GM19025 (cell line): Measurements from ENCODE around the gene MYD88.

Experiments
- ATAC-seq: cut with Tn5 transposase; IDR thresholded peaks from one replicate; pipeline ENCODE4 v1.9.1; 2021; ENCODE audit warnings: mild to moderate bottlenecking, low read depth, moderate library complexity; ENCODE audit not compliant: unreplicated experiment

Gene MYD88

DNA sequence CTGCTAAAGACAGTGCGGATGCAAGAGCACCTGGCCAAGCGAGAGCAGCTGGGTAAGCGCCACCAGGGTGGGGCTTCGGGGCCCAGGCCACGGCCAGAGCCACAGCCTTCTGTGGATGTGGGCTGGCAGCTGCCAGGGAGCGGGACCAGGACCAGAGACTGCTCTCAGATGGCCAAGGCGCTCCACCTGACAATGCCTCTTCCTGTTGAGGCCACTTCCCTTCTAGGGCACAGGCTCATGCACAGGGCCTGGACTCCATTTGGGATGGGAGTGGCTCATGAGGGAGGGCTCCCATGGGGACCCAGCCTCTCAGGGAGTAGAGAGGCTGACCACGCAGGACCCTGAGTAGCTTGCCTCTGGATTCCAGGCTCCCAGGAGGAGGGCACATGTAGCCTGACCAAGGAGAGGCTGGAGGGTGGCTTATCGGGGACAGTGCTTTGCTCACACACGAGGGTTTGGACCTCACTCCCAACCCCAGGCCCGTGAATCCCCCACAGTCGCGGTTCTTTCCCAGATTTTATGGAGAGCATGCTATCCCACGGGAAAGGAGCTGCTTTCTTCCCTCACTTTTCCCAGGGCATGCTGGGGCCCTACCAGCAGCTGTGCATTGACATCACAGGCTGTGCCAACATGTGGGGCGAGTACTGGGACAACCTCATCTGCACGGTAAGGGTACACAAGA lies 26.6 kb upstream of the MYD88 start:
- ATAC-seq: no peak

DNA sequence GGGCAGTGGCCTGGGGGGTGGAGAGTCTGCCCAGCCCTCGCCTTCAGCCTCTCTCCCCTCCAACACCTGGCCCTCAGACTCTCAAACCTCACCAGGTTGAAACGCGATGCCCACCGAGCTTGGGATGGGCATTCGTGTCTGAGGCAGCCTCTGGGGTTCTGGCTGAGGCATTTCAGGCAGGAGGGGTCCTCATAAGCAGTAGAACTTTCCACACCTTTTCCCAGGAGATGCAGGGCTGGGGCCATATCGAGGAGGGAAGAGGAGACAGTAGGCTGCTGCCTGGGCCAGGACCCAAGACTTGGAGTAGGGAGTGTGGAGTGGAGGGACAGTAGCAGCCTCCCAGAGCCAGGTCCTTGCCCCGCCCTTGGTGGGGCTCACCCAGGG lies 26.1 kb upstream of the MYD88 start:
- ATAC-seq: no peak

DNA sequence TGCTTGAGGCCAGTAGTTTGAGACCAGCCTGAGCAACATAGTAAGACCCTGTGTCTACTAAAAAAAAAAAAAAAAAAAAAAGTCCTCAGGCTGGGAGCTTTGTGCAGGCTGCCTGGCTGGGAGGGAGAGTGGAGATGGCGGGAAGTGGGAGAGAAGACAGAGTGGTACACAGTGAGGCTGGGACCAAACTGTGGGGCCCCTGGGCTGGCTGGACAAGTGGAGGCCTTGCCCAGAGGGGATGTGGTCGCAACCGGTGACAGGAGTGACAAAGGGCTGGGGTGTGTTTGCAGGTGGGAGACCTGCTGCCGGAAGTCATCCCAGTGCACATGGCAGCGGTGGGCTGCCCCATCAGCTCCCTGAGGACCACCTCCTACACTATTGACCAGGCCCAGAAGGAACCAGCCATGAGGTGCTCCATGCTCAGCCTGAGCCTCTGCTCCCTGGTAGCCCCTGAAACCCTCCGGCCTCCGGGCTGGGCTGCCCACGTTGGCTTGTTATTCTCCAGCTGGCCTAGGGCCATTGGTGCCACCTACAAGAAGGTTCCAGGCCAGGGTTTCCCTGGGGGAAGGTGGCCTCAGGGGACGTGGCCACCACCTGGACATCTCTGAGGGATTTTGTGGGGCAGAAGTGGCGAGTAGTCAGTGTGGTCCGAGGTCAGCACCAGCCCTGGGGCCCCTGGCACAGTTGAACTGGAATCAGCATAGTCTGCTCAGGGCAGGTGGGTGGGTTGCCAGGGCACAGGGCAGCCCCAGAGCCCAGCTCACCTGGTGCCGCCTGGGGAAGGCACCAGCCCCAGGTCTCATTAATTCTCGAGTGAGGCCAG lies 24.2 kb upstream of the MYD88 start:
- no peak for ATAC-seq

DNA sequence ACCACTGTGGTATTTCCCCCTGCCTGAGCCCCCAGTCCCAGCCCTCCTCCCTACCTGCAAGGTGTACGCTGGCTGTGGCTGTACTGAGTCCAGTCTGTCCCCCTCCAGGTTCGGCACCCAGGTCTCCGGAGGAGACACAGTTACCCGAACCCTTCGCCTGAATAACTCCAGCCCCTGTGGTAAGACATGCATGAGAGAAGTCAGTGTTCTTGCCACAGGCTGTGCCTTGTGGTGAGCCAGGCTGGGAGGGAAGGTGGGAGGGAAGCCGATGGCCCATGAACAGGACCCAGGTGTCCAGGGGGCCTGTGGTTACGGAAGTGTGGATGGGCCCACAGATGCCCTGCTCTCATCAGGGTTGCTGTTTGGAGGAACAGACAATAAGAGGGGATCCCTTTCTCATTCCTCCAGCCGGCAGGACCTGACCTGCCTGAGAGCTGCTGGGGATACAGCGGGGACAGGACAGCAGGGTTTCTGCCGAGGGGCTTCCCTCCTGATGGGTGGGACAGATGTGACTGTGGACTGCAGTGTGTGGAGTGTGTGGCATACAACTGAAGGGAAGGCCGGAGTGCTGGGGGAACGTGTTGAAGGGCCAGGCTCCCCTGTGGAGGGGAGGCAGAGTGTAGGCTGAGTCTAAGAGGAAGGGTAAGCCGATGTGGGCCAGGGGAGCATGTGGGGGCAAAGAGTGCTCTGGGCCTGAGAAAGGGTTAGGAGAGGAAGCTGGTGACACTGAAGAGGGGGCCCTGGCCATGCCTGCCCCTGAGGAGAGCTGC lies 23.4 kb upstream of the MYD88 start:
- ATAC-seq: no peak

DNA sequence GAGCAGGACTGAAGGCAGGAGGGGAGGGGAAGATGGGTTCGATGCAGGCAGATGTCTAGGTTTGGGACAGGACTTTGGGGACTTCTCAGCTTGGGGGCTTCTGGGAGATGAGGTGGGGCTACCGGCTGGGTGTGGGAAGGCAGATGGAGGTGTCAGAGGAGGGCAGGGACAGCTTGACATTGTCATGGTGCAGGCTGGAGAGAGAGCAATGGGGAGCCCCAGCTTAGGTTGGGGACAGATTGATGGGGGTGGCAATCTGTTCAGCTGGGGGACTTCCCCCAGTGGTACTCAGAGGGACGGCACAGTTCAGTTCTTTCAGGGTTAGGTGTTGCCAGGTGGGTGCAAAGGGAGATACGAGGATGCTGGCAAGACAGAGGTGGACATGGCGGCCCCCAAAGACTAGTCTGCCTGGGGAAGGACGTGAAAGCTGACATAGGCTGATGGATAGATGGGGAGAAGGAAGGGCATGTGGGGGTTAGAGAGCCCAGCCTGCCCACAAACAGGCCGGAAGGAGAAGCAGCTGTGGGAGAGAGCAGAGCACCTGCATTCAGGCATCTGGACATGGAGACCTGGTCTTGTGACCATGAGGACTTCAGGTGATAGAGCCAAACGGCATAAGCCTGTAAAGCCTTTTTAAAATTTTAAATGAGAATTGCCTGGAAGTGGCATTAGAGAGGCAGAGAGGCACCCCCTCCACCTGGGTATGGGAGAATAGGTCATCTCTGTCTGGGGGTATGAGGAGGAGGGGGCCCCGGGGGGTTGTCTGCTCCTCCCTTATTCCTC lies 22.6 kb upstream of the MYD88 start:
- ATAC-seq: no peak

DNA sequence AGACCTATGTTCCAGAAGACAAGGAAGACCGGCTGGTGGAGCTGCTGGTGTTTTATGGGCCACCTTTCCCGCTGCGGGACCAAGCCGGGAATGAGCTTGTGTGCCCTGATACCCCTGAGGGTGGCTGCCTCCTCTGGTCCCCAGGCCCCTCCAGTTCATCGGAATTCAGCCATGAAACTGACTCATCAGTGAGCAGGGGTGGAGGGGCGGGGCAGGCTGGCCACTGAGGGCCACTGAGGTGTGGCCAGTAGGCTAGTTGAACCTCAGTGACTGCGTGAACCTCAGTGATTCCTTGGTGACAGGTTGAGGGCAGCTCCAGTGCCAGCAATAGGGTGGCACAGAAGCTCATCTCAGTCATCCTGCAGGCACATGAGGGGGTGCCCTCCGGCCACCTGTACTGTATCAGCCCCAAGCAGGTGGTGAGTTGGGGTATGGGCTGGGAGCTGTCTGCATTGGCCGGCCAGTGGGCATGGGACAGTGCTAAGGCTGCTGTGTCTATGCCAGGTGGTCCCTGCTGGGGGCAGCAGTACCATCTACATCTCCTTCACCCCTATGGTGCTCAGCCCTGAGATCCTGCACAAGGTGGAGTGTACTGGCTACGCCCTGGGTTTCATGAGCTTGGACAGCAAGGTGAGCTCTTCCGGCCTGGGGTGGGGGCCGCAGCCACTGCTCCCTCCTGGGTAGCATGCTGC lies 21.8 kb upstream of the MYD88 start:
- ATAC-seq: no peak

DNA sequence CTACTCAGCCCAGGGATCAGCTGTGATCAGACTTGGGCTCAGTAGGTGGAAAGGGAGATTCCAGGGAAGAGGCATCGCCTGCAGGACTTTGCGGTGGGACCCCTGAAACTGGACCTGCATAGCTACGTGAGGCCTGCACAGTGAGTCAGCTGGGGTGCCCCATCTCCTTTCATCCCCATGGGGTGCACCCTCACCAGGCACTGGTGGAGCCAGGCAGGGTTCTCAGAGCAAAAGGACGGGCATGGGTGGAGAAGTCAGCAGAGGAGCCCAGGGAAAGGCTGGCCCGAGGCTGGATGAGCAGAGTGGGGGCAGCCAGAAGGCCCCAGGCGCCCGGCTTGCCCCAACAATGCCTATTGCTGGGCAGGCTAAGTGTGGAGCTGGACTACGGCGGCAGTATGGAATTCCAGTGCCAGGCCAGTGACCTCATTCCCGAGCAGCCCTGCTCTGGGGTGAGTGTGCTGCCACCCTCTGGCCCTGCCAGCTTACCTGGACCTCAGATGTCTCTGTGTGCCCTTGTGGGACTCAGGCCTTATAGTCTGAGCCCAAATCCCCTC lies 21.2 kb upstream of the MYD88 start:
- ATAC-seq: no peak

DNA sequence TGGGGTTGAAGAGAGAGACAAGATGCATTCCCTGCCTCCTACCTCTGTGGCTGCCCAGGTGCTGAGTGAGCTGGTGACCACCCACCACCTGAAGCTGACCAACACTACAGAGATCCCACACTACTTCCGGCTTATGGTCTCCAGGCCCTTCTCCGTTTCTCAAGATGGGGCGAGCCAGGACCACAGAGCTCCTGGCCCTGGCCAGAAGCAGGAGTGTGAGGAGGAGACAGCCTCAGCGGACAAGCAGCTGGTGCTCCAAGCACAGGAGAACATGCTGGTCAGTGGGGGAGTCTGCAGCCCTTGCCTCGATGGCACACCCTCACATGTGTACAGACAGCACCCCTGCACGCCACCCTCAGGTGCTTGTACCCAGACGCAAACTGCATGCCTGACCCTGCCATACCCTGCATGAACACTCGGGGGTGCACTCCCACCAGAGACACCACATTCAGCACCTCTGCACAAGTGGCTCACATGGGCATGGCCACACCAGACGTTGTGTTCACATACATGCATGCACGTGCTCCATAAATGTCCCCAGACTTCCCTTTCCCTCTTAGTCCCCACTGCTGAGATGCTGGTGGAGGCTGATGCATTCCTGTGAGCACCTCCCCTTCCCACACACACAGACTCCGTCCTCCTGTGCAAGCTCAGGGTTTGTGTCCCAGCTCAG lies 20.6 kb upstream of the MYD88 start:
- no peak for ATAC-seq

DNA sequence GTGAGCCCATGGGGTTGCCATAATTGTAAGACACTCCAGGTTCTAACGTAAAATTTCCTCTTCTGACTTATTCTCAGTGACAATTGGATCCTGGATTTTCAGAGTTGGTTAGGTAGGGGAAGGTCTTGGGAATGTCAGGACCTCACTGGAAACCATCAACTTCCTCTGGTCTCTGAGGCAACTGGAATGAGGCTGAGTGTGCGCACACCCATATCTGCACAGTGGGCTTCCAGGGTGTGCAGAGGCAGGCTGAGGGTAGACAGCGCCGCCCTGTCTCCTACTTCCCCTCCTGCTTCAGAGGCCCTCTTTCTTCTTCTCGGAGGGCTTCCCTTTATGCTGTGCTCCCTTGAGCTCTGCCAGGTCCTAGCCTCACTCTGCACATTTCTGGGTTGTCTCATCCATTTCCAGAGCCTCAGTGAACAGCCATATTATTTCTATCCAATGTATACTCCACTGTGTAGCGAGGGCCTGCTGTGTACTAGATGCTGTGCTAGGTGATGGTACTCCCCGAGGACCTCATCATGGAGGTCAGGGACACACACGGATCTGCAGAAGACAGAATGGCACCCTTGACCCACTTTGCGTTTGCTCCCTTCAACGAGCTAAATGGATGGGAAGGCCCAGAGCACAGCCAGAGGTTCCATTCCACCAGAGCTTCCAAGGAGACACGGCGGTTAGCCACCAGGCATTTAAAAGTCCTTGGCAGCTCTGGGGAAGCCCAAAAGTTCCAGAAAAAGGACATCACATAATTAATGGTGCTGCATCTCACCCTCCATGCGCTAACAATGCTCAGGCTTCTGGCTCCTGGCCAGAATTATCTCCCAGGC lies 19.8 kb upstream of the MYD88 start:
- no peak for ATAC-seq

DNA sequence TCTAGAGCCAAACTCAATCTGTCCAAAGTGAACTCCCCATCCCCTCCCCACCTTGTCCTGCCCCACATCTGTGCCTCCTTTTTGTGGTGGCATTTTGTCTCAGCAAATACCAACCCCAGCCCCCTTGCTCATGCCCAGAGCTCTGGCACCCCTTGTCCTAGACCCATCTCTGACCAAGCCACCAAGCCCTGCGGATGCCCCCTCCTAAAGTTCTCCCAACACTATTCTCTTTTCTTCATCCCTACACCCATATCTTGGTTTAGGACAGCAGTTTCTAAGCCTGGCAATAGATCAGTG lies 19.3 kb upstream of the MYD88 start:
- no peak for ATAC-seq

DNA sequence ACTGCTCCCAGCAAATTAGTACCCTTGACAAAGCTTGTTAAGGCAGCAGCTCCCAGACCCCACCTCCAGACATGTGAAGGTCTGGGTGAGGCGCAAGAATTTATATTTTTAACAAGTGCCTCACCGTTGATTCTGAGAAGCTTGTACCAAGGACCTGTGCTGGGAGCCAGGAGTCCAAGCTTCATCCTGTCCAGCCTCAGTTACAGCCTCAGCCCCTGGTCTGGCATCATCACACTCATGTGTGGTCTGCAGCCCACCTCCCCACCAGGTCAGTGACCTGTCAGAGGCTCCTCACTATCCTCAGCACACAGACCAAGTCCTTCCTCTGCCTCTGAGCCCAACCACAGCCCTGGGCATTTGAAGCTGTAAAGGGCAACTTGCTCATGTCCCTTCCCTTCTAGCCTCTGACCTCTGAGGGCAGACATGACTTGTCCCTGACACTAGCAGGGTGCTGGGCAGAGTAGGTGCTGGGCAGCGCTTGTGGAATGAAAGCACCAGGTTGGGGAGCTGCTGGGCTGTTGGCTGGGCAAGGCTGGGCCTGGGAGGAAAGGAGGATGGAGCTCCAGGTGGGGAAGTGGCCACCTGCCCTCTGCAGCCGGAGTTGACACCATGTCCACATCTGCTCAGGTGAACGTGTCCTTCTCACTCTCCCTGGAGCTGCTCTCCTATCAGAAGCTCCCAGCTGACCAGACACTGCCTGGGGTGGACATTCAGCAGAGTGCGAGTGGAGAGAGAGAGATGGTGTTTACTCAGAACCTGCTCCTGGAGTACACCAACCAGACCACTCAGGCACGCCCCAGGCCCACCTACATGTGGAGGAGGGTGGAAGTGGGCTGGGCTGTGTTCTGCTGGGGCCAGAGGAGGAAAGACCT lies 18.4 kb upstream of the MYD88 start:
- no peak for ATAC-seq

DNA sequence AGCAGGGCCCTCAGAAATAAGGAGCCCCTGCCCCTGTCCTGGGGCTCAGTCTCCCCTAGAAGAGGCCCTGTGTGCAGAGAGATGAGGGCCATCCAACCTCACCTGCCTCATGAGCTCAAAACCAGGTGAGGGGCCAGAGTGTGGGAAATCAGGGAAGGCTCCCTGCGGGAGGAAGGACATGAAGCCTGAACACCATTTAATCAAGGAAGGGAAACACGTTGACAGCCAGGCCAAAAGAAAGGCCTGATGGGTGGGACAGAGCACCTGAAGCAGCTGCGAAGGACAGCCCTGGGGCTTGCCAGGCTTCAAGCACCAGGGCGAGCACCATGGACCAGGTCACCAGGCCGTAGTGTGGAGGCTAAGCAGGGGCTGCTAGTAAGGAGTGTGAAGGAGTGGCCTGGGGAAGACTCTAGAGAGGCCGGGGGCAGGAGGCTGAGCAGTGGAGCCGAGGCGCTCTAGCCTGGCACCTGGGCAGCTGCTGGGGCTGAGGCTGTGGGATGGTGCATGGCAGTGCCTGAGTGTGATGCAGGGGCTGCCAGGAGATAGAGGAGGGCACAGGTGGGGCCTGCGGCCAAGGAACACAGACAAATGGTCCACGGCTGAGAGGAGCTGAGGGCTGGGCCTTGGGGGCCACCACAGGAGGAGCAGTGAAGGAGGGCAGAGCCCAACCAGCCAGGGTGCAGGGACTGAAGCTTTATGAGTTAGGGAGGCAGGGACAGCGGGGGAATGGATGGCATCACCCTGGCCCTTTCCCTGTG lies 17.6 kb upstream of the MYD88 start:
- no peak for ATAC-seq

DNA sequence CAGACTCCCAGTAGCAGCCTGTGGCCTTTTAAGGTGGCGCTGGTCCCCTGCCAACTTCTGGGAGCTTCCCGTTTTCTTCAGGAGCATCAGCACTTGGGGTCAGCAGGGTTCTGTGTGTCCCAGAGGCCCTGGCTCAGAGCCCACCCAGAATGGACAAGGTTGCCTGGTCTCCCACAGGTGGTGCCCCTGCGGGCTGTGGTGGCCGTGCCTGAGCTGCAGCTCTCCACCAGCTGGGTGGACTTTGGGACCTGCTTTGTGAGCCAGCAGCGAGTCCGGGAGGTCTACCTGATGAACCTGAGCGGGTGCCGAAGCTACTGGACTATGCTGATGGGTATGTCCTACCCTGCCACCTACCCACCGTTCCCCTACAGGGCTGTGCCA lies 17.0 kb upstream of the MYD88 start:
- ATAC-seq: no peak

DNA sequence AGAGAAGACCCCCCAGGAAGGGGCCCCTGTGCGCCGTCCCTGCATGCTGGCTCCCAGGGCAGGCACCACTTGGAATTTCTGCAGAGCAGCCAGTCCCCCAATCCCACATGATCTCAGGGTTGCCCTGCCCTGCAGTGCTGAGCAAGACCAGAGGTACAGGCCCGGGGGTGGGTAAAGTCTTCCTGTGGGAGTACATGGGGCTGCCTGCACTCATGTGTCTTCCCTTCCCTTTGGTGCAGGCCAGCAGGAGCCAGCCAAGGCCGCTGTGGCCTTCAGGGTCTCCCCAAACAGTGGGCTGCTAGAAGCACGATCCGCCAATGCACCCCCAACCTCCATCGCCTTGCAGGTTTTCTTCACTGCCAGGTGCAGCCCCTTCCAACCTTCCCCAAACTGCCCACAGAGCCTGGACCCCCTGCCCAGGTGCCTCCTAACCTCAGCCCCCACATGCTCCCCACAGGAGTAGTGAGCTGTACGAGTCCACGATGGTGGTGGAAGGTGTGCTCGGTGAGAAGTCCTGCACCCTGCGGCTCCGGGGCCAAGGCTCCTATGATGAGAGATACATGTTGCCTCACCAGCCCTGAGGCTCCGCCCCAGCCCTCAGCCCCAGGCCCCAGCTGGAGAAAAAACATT lies 16.5 kb upstream of the MYD88 start:
- no peak for ATAC-seq

DNA sequence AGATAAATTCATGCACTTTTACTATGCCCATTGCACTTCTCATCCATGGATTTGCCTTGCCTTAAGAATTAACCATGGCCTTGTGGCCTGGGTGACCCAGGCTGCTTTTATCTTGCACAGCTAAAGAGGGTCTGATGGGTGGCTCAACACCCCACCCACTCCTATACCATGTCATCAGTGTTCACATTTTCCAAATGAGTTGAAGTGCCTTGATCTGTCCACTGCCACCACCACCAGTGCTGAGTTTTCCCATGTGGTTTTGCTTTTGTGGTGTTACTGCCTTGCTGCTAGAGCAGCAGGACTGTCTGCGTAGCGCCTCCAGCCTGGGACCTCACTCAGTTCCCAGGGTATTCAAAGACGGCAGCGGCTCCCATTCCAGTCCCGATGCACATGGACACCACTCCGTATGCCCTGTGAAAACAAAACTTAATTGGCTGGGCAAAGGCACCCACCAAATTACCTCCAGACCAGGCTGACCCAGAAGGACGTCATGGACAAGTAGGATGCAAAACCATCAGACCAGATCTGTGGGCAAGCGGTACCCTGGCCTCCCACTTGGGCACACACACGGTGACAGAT lies 15.7 kb upstream of the MYD88 start:
- no peak for ATAC-seq
